HL-60 (cell line): ENCODE measurements around the gene IRS1.

Experiments used
- DNase-seq, 2 experiments: peaks; one replicate each; pipeline ENCODE4 v3.0.0-alpha.2; 2010 to 2020; ENCODE audit warnings: low read depth in 1 of 2, low spot score in 1 of 2
- H3K27ac ChIP-seq: fragments of 250-450 bp; sonication (Bioruptor Pico); replicated peaks from 2 replicates; pipeline ENCODE4 v1.5.1; 2020; ENCODE audit warnings: mild to moderate bottlenecking, moderate library complexity
- H3K27me3 ChIP-seq: fragments of 250-450 bp; sonication (Bioruptor Pico); 2 replicates; pipeline ENCODE4 v1.5.1; 2021; ENCODE audit warnings: mild to moderate bottlenecking, moderate library complexity; ENCODE audit not compliant: insufficient read depth, poor library complexity, severe bottlenecking
- H3K4me3 ChIP-seq: replicated peaks from 2 replicates; pipeline ENCODE4 v1.5.1; 2011; ENCODE audit warnings: mild to moderate bottlenecking, control low read depth, low read length; ENCODE audit not compliant: insufficient read depth
- GABPA ChIP-seq: IDR thresholded peaks from 2 replicates; pipeline ENCODE4 v1.6.1; 2012; ENCODE audit warnings: low read depth
- SPI1 ChIP-seq: IDR thresholded peaks from 2 replicates; pipeline ENCODE4 v1.6.1; 2012; ENCODE audit warnings: low read depth, mild to moderate bottlenecking, borderline replicate concordance

IRS1 gene

GRCh38 chr2:226683196-226683595, 116.4 kb downstream of the IRS1 start:
- TF ChIP-seq GABPA, result no peak
- no peak for TF ChIP-seq SPI1
- H3K4me3 ChIP-seq, result no peak overlapping the region
- no peak for DNase-seq
- H3K27ac ChIP-seq, result no peak overlapping the region
- no peaks in the 10 kb centered on the region for H3K27me3 ChIP-seq
